IPS-NIHi11 (cell line): ENCODE results near the gene PFKFB3.

ENCODE experiments used
- DNase-seq: peaks from one replicate; pipeline ENCODE4 v3.0.0; 2012; ENCODE audit warnings: mixed read lengths, low spot score

The PFKFB3 gene

GRCh38 chr10:6220418-6221191 is 17.9 kb downstream of the PFKFB3 start:
- no peak for DNase-seq

DNA sequence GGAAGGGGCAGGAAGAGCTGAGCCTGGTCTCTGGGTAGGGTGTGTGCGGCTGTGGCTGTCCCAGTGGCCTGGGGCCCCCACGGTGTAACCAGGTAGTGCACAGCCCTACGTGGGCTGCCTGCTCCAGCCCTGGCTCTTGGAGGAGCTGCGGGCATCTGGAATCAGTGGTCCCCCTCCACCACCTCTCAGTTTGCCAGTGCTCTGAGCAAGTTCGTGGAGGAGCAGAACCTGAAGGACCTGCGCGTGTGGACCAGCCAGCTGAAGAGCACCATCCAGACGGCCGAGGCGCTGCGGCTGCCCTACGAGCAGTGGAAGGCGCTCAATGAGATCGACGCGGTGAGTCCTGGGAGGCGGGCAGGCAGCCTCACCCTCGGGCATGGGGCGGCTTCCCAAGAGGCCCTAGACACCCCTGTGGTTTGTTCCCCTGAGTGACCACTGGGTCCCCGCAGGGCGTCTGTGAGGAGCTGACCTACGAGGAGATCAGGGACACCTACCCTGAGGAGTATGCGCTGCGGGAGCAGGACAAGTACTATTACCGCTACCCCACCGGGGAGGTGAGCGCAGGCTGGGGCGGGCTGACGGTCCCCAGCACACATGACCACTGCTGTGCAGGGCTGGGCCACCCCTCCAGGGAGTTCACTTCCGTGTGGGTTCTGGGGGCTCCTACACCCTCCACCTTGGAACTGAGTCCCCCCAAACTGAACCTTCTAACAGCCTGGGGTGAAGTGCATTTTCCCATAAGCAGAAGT is 18.6 kb downstream of the PFKFB3 start:
- DNase-seq, result no peak

DNA sequence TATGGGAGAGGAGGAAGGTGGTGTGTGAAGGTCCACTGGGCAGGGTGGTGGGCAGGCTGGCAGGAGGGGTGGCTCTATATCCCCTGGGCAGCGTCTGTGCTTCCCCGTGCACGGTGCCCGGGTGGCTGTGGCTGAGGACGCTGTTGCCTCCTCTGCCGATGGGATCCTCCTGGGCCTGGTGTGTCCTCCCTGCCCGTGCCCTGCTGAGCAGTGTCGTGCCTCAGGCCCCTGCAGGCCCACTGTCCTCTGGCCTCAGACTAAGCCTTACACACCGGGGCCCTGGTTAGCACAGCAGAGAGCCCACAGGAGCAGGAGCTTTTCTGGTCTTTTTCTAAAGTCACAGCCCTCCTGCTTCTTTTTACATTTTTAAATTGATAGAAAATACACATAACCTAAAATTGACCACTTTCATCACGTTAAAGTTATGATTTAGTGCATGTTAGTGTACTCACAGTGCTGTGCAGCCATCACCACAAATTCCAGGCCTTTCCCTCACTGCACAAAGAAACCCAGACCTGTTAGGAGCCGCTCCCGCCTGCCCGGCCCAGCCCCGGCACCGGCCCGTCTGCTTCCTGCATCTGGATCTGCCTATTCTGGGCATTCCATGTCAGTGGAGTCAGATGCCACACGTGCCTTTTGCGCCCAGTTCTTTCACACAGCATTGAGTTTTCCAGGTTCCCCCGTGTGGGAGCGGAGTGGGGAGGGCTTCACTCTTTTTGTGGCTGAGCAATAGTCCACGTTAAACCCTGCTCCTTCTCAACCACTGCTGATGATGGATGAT is 19.4 kb downstream of the PFKFB3 start:
- DNase-seq, result no peak

DNA sequence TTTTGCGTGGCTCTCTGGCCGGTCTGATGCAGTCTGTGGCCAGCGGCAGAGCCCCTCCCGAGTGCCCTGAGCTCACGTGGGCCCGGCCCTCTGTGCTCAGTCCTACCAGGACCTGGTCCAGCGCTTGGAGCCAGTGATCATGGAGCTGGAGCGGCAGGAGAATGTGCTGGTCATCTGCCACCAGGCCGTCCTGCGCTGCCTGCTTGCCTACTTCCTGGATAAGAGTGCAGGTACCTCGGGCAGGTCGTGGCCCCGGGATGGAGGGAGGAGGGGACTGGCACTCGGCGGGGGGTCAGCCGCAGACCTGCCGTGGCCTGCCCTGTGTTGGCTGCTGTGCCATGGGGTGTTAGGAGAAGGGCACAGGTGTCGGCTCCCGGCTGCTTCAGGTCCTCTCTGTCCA is 20.0 kb downstream of the PFKFB3 start:
- DNase-seq, result no peak

GRCh38 chr10:6223981-6224380 is 21.2 kb downstream of the PFKFB3 start:
- no peak for DNase-seq

DNA sequence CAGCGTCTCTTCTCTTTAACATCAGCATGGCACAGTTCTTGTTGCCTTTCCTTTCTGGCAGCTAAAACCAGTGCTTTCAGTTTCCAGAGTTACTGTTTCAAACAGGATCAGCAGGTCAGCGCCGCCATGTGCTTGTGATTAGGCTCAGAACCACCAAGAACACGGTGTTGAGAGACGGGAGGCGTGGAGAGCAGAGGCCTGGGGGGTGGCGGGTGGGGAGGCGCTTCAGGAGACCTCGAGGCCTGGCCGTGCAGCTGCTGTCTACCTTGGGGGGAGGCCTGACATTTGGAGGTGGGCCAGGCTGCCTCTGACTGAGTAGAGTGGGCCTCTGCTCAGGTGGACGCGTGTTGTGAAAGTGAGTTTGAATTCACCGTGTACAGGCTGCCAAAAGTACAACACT is 22.0 kb downstream of the PFKFB3 start:
- no peak for DNase-seq

DNA sequence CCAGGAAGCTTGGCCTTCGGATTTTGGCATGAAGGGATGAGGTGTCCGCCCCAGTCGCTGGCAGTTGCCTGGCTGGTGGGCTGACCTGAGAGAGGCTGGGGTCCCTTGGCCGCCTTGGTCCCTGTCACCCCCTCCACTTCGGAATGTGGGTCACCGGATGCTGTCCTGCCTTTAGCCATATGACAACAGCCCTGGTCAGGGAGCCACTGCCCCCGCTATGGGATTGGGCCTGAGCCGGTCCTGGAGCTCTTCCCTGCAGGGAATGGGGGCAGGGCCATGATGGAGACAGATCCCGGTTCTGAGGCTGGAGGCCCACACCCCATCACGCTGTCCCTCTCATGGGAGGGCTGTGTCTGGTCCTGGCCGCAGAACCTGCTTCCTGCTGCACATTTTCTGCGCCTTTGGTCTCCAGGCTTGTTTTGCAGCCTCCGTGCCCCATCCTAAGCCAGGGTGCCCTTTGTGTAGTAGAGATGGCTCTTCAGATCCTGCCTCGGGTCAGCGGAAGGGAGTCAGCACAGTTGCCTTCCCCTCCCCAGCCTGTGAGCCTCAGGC is 22.6 kb downstream of the PFKFB3 start:
- no peak for DNase-seq

DNA sequence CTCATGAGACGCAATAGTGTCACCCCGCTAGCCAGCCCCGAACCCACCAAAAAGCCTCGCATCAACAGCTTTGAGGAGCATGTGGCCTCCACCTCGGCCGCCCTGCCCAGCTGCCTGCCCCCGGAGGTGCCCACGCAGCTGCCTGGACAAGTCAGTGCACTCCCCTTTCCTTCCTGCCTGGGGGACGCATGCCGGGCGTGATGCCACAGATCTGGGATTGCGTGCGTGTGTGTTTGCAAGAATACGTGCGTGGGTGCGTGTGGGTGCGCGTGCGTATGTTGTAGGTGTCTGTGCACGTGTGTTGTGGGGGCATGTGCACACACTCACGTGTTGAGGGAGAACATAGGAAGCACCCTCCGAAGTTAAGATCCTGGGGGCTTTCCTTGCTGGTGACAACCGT is 23.5 kb downstream of the PFKFB3 start:
- DNase-seq, result no peak

GRCh38 chr10:6227346-6227745 is 24.6 kb downstream of the PFKFB3 start:
- no peak for DNase-seq

GRCh38 chr10:6228010-6228511 is 25.3 kb downstream of the PFKFB3 start:
- no peak for DNase-seq

DNA sequence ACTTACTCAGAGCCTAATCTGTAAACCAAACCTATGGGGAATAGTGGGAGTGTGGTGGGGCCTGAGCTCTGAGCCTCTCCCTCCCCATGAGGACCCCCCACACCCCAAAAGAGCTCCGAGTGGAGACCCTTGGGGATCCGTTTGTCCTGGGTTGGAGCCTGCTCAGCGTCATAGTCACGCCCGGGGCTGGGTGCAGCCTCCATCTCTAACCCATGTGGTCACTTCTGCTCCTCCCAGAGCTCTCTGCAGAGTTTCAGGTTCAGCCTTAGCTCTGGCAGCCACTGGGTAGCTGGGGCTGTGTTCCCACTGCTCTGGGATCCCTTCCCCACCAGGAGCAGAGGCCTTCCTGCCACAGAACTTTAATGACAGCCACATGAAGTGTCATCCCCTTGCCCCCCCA is 25.9 kb downstream of the PFKFB3 start:
- no peak for DNase-seq

DNA sequence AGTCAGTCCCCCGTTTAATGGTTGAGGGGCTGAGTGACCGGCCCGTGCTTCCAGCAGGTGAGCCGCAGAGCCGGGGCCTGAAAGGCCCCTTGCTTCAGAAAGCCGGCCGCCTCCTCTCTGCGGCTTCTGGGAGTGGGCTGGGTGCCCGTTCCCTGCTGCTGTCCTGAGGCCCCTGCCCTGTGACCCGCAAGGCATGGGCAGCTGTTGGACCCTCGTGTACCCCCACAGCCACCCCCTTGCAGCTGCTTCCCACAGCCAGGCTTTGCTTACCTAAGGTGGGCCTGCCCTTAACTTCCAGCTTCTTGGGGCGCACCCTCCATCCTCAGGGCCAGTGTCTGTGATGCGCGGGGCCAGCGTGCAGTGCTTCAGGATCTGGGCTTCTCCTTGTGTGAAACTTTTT is 26.6 kb downstream of the PFKFB3 start:
- DNase-seq, result no peak

GRCh38 chr10:6229746-6230145 is 27.0 kb downstream of the PFKFB3 start:
- no peak for DNase-seq

DNA sequence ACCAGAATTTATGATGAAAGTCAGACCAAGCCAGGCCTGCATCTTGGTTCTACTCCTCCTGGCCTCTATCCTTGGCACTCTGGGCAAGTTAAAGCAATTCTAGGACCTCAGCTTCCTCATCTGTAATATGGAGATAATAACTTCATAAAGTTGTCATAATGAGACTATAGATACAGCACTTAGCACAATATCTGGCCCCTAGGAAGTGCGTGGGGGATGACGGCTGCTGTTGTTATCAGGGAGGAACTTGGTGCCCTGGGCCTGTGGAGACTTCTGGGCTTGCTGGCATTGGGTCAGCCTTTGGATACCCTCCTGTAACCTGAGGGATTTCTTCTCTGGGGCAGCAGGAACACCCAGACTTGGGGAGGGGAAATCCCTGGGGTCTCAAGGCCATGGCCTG is 27.6 kb downstream of the PFKFB3 start:
- DNase-seq, result no peak

DNA sequence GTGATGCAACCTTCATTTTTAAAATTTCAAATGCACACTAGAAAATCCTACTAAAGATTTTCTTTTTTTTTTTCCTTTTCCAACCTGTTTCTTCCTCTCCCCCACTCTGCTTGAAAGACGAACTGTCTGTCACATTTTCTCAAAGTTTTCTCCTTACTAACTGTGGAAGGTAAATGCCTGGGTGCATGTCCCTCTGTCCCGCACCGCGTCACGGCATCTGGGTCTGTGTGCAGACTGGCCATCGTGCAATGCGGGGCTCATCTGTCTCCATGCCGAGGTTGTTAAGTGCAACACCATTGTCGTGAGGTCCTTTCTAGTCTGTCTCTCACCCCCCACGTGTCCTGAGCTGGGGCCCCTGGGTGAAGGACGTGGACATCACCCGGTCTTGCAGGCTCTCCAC is 28.4 kb downstream of the PFKFB3 start:
- no peak for DNase-seq

GRCh38 chr10:6231730-6232129 is 29.0 kb downstream of the PFKFB3 start:
- DNase-seq, result no peak

DNA sequence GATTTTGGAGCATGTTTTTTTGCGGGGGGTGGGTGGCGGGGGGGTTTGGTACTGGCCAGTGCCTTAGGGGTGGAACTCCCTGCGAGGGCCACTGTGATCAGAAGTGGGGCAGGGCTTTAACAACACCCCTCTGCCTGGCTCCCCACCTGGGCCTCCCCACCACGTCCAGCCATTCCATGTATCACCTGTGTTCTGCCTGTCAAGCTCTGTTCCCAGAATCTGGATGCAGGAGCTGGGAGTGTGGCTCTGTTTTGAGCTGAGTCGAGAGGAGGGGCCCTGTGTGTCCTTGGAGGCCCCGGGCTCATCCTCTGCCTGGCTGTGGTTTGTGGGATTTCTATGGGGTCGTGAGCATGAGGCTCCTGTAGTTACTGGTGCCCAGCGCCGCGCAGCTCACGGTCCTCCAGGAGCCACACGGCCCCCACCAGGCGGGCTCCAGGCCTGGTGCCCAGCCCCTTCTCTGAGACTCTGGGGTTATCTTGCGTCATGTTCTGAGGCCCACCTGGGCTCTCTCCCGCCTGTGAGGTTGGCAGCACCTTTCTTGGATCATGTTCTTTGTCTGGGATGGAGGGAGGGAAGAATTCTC is 29.6 kb downstream of the PFKFB3 start:
- DNase-seq, result no peak

DNA sequence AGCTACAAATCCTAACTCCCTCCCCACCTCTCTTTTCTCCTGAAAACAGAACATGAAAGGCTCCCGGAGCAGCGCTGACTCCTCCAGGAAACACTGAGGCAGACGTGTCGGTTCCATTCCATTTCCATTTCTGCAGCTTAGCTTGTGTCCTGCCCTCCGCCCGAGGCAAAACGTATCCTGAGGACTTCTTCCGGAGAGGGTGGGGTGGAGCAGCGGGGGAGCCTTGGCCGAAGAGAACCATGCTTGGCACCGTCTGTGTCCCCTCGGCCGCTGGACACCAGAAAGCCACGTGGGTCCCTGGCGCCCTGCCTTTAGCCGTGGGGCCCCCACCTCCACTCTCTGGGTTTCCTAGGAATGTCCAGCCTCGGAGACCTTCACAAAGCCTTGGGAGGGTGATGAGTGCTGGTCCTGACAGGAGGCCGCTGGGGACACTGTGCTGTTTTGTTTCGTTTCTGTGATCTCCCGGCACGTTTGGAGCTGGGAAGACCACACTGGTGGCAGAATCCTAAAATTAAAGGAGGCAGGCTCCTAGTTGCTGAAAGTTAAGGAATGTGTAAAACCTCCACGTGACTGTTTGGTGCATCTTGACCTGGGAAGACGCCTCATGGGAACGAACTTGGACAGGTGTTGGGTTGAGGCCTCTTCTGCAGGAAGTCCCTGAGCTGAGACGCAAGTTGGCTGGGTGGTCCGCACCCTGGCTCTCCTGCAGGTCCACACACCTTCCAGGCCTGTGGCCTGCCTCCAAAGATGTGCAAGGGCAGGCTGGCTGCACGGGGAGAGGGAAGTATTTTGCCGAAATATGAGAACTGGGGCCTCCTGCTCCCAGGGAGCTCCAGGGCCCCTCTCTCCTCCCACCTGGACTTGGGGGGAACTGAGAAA is 30.4 kb downstream of the PFKFB3 start:
- no peak for DNase-seq

GRCh38 chr10:6233725-6234277 is 31.1 kb downstream of the PFKFB3 start:
- no peak for DNase-seq

DNA sequence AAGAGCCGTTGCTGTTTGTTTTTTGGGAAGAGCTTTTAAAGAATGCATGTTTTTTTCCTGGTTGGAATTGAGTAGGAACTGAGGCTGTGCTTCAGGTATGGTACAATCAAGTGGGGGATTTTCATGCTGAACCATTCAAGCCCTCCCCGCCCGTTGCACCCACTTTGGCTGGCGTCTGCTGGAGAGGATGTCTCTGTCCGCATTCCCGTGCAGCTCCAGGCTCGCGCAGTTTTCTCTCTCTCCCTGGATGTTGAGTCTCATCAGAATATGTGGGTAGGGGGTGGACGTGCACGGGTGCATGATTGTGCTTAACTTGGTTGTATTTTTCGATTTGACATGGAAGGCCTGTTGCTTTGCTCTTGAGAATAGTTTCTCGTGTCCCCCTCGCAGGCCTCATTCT is 31.6 kb downstream of the PFKFB3 start:
- DNase-seq, result no peak
